GM21367 (cell line): ENCODE results near the gene NEU4.

Experiments
- ATAC-seq: cut with Tn5 transposase; IDR thresholded peaks from one replicate; pipeline ENCODE4 v1.9.1; 2021; ENCODE audit not compliant: unreplicated experiment

NEU4 gene

GRCh38 chr2:241849616-241850543, 40.9 kb downstream of the NEU4 start:
- no peak for ATAC-seq

GRCh38 chr2:241850544-241851324, 41.7 kb downstream of the NEU4 start:
- no peak for ATAC-seq

- no peak for ATAC-seq
Observed at GRCh38 chr2:241851325-241852115, 42.5 kb downstream of the NEU4 start.

GRCh38 chr2:241852116-241852980, 43.4 kb downstream of the NEU4 start:
- no peak for ATAC-seq

- no peak for ATAC-seq
Observed at GRCh38 chr2:241852981-241853631, 44.1 kb downstream of the NEU4 start.

GRCh38 chr2:241853651-241854341, 44.8 kb downstream of the NEU4 start:
- no peak for ATAC-seq

GRCh38 chr2:241854342-241855244, 45.6 kb downstream of the NEU4 start:
- no peak for ATAC-seq

- no peak for ATAC-seq
Observed at GRCh38 chr2:241855245-241855887, 46.4 kb downstream of the NEU4 start.

- no peak for ATAC-seq
Observed at GRCh38 chr2:241855888-241856422, 47.0 kb downstream of the NEU4 start.

- ATAC-seq: no peak
Observed at GRCh38 chr2:241857041-241857541, 48.1 kb downstream of the NEU4 start.

GRCh38 chr2:241857572-241858121, 48.7 kb downstream of the NEU4 start:
- no peak for ATAC-seq

GRCh38 chr2:241858206-241859016, 49.4 kb downstream of the NEU4 start, which contains the start of gene PDCD1:
TSS of gene PDCD1 (minus strand) at chr2:241858894. CDS start at chr2:241858838, 56 bp downstream.
- ATAC-seq: no peak

- ATAC-seq: no peak
Observed at GRCh38 chr2:241859017-241859435, 50.0 kb downstream of the NEU4 start.

- no peak for ATAC-seq
Observed at GRCh38 chr2:241859436-241860183, 50.6 kb downstream of the NEU4 start.
